ENCODE results near the gene CEBPE. TPM values are rescaled to one million over a fixed set of nuclear protein-coding genes. Genes with fewer than 3 reads are reported as not detected.

CEBPE gene
- total RNA-seq (ENCODE audit: unreplicated experiment): not detected
- long read RNA-seq, partial matches to known transcripts: 0 of 1 reads
- long read RNA-seq, other reads (novel, unspliced or antisense): 1 of 1 reads

- Mint-ChIP-seq H3K9me3 (ENCODE audit: unreplicated experiment) (no peaks in the 10 kb centered on the region), H3K36me3 (ENCODE audit: low read depth, unreplicated experiment) (peaks cover 8% of the 10 kb centered on the region), H3K27me3 (ENCODE audit: unreplicated experiment) (peaks cover 10% of the 10 kb centered on the region), H3K4me1 (ENCODE audit: unreplicated experiment) (peaks cover 41% of the 10 kb centered on the region), H3K27ac (ENCODE audit: unreplicated experiment) (peak within 1 kb of the TSS; percentile 49), H3K4me3 (ENCODE audit: unreplicated experiment) (peak within 1 kb of the TSS; percentile 66)
- no peak for DNase-seq (ENCODE audit: low spot score)
- TF ChIP-seq, protein P1, sequence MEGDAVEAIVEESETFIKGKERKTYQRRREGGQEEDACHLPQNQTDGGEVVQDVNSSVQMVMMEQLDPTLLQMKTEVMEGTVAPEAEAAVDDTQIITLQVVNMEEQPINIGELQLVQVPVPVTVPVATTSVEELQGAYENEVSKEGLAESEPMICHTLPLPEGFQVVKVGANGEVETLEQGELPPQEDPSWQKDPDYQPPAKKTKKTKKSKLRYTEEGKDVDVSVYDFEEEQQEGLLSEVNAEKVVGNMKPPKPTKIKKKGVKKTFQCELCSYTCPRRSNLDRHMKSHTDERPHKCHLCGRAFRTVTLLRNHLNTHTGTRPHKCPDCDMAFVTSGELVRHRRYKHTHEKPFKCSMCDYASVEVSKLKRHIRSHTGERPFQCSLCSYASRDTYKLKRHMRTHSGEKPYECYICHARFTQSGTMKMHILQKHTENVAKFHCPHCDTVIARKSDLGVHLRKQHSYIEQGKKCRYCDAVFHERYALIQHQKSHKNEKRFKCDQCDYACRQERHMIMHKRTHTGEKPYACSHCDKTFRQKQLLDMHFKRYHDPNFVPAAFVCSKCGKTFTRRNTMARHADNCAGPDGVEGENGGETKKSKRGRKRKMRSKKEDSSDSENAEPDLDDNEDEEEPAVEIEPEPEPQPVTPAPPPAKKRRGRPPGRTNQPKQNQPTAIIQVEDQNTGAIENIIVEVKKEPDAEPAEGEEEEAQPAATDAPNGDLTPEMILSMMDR (IDR thresholded peaks at IDR 0.05; ENCODE audit: unreplicated experiment): no peak
Observed at GRCh38 chr14:23118506-23119362, at the start of gene CEBPE. Gene CEBPE (minus strand): TSS chr14:23119255. CDS start chr14:23119091, 164 bp downstream.

DNA sequence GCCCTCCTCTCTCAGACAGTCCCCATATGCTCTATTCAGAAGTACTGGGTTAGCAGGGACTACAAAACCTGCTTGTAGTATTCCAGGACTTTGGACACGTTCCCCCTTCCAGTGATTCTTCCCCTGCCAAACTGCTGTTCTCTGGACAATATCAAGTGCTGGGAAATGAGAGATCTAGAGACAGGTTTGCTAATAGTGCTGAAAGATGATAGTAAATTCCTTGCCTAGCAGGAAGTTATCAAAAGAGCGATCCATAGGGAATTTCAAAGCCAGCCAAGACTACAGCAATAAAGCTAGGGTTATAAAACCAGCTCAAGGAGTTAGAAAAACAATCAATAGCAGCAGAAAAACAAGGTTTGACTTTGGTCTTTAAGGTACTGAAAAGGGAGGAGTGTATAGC lies 49.2 kb upstream of the CEBPE start:
- no peak overlapping the region for H3K4me3 Mint-ChIP-seq (ENCODE audit: unreplicated experiment)
- no peak overlapping the region for H3K27ac Mint-ChIP-seq (ENCODE audit: unreplicated experiment)
- TF ChIP-seq, protein P1 (IDR thresholded peaks at IDR 0.05; ENCODE audit: unreplicated experiment): no peak
- H3K36me3 Mint-ChIP-seq (ENCODE audit: low read depth, unreplicated experiment): peaks cover 14% of the 10 kb centered on the region
- peaks cover 20% of the 10 kb centered on the region for H3K4me1 Mint-ChIP-seq (ENCODE audit: unreplicated experiment)
- no peak for DNase-seq (ENCODE audit: low spot score)
- H3K9me3 Mint-ChIP-seq (ENCODE audit: unreplicated experiment): no peaks in the 10 kb centered on the region
- H3K27me3 Mint-ChIP-seq (ENCODE audit: unreplicated experiment): no peaks in the 10 kb centered on the region

DNA sequence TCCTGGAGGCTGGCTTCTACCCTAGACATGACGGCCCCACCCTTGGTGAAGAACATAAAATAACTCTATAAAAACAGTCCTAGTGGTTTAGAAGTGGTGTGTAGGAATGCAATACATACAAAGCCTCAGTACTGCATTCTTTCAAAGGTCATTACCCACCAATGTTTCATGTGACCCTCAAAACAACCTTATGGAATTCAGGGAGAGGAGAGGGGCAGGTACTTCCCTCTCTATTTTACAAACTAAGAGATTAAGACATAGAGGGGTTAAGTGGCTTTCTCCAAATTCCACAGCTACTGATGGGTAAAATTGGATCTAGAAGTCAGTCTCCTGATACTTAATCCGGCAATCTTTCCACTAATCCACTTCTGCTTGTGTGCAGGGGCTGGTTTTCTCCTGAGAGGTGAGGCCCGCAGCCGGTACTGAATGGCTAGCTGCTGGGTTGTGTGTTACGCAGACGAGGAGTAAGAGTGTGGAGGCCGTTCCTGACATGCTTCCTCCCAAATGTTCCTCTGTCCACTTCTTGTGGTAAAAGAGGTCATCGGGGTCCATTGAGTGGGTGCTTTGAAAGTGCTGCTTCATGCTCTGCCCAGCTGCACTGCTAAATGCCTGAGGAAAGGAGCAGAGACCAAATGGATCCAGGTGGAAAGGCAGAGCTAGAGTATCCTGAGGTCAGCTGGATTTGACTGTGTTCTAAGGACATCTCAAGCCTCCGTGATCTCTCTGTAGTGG lies 48.2 kb upstream of the CEBPE start:
- Mint-ChIP-seq H3K27me3 (ENCODE audit: unreplicated experiment) (no peaks in the 10 kb centered on the region), H3K9me3 (ENCODE audit: unreplicated experiment) (no peaks in the 10 kb centered on the region), H3K4me1 (ENCODE audit: unreplicated experiment) (peaks cover 30% of the 10 kb centered on the region), H3K4me3 (ENCODE audit: unreplicated experiment) (no peak overlapping the region), H3K36me3 (ENCODE audit: low read depth, unreplicated experiment) (peaks cover 14% of the 10 kb centered on the region), H3K27ac (ENCODE audit: unreplicated experiment) (no peak overlapping the region)
- DNase-seq (ENCODE audit: low spot score): no peak
- TF ChIP-seq, protein P1 (IDR thresholded peaks at IDR 0.05; ENCODE audit: unreplicated experiment): no peak

DNA sequence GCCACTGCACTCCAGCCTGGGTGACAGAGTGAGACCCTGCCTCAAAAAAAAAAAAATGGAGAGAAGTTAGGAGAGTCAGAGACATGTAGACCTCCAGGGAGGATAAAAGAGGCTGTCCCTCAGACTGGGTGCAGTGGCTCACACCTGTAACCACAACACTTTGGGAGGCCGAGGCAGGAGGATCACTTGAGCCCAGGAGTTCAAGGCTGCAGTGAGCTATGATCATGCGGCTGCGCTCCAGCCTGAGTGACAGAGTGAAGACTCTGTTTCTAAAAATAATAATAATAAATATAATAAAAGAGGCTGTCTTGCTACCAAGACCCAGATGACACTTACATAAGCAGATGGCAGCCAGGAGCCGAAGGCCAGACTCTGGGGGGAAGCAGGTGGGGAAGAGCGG lies 45.9 kb upstream of the CEBPE start:
- peaks cover 3% of the 10 kb centered on the region for H3K27me3 Mint-ChIP-seq (ENCODE audit: unreplicated experiment)
- H3K4me1 Mint-ChIP-seq (ENCODE audit: unreplicated experiment): peaks cover 37% of the 10 kb centered on the region
- H3K36me3 Mint-ChIP-seq (ENCODE audit: low read depth, unreplicated experiment): peaks cover 14% of the 10 kb centered on the region
- H3K27ac Mint-ChIP-seq (ENCODE audit: unreplicated experiment): no peak overlapping the region
- H3K9me3 Mint-ChIP-seq (ENCODE audit: unreplicated experiment): no peaks in the 10 kb centered on the region
- no peak for DNase-seq (ENCODE audit: low spot score)
- TF ChIP-seq, protein P1 (IDR thresholded peaks at IDR 0.05; ENCODE audit: unreplicated experiment): no peak
- H3K4me3 Mint-ChIP-seq (ENCODE audit: unreplicated experiment): no peak overlapping the region
